ENCODE measurements around the gene MAN2A1.
"Not testable (repeated sequence)": the region's sequence is repeated elsewhere in the genome, so short reads cannot be mapped to it uniquely, and the experiment has no call there.

Gene MAN2A1

DNA sequence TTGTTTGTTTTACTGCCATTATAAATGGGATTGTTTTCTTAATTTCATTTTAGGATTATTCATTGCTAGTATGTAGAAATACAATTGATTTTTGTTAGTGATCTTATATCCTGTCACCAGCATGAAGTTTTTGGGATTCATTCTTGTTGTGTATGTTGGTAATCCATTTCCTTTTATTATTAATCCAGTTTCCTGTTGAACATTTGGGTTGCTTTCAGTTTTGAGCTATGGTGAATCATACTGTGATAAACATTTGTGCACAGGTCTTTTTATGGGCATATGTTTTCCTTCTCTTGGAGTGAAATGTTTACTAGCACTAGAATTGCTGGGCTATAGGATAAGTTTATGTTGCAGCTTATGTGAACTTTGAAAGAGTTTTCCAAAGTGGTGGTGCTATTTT lies 69.6 kb downstream of the MAN2A1 start:
- no peak for DNase-seq

GRCh38 chr5:109760130-109760529 lies 70.4 kb downstream of the MAN2A1 start:
- not testable (repeated sequence) for DNase-seq

DNA sequence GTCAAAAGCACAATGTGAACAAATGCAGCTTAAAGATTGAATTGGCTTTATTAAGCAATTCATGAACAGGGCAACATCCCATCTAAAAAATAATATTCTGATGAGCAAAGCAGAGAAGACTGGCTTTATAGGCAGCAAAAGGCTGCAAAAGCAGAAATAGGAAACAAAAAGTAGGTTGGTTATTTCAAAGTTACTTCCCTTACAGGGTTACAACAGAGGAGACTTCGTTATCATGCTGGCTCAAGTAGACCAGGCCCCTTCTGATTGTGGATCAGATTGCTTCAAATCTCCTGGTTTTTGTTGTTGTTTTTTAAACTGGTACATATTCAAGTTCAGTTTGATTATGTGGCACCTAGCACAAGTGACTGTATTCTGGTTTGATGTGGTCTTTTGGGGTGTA lies 73.1 kb downstream of the MAN2A1 start:
- DNase-seq, result no peak

DNA sequence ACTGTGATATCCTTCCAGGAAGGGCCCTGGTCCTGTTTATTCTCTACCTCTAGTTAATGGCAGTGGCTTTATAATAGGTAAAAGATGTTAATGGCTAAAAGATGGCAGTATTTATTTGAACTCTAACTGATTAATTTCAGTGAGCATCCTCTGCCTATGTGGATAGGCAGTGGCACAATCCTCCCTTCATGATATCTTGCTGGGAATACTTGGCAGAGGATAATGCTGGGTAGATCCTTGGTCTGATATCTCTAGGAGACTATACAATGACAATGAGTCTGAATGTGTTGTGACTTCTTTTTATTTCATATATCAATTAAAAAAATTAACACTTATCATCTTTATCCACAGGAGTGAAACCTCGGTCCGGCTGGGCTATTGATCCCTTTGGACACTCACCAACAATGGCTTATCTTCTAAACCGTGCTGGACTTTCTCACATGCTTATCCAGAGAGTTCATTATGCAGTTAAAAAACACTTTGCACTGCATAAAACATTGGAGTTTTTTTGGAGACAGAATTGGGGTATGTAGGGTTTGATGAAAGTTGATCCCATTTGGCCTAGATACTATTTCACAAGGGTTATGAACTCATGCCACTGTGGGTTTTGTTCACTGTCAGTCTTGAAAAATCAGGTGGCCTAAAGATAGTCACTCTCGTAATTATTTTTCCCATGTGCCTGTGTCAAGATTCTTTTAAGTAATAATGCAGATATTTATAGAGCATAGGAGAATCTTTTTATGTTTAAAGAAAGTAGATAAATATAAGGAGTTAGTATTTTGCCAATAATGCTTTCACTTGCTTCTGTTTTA lies 77.7 kb downstream of the MAN2A1 start:
- DNase-seq, result no peak

- DNase-seq, result no peak
Observed at GRCh38 chr5:109767997-109768396, 78.3 kb downstream of the MAN2A1 start.

GRCh38 chr5:109769597-109770291 lies 80.0 kb downstream of the MAN2A1 start:
- no peak for DNase-seq

GRCh38 chr5:109775130-109775529 lies 85.4 kb downstream of the MAN2A1 start:
- no peak for DNase-seq

- DNase-seq, result no peak
Observed at GRCh38 chr5:109779036-109779735, 89.5 kb downstream of the MAN2A1 start.

DNA sequence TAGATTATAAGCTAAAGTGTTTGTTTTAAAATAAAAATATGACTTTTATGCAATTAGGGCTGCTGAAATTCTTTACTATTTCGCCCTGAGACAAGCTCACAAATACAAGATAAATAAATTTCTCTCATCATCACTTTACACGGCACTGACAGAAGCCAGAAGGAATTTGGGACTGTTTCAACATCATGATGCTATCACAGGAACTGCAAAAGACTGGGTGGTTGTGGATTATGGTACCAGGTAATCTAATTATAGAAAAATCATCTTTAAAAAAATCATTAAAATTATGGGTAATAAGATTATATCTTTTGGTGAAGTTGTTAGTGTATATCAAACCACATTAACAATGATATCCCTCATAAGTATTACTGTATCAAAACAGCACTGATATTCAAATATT lies 95.0 kb downstream of the MAN2A1 start:
- no peak for DNase-seq

- no peak for DNase-seq
Observed at GRCh38 chr5:109786206-109786855, 96.6 kb downstream of the MAN2A1 start.

- no peak for DNase-seq
Observed at GRCh38 chr5:109788596-109788995, 98.9 kb downstream of the MAN2A1 start.

DNA sequence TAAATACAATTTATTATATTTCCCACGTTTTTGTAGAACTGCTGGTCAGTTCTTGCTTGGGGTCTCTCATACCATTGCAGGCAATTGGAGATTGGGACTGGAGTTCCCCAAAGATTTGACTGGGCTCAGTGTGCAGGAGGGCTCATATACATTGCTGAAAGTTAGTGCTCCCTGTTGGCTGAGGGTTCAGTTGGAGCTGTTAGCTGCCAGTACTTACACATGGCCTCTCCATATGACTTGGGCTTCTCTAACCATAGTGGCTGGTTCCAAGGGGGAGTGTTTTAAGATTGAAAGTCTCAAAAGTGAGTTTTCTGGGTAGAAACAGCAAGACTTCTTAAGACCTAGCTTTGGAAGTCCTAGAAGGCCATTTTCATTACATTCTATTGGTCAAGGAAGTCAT lies 102.9 kb downstream of the MAN2A1 start:
- DNase-seq, result no peak

- no peak for DNase-seq
Observed at GRCh38 chr5:109803854-109804253, 114.1 kb downstream of the MAN2A1 start.

DNA sequence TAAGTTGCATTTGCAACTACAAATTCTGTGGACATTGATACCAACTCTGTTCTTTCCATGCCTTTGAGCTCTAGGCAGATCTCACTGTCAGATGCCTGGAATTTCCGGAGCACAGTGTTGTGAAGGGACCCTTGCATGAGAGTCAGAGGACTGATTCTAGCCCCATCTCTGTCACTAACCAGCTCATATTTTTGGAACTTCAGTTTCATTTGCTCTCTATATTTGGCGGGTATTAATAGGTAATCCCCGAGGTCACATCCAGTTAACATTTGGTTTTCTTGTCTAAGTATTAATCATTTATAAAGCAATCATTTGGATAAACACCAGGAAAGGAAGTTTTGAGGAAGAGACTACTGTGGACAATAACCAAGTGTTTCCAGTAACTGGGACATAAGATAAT lies 115.7 kb downstream of the MAN2A1 start:
- no peak for DNase-seq

DNA sequence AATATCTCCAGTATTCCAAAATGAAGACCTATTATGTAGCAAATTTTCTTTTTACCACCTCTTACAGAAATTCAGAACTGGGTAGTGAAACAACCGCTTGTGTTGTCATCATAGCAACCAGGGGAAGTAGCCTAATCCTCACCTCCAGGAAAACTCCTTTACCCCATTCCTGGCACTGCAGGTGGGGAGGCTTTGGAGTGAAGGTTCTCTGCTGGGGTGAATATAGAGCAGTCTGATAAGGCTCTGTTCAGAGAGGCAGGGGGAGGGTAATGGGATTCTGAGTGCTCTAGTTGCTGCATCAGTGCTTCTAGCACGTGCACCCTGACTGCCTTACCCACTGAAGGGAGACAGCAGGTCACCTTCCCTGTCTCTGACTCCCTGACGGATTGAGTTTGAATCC lies 116.2 kb downstream of the MAN2A1 start:
- no peak for DNase-seq

GRCh38 chr5:109812698-109813097 lies 123.0 kb downstream of the MAN2A1 start:
- DNase-seq, result no peak

GRCh38 chr5:109816732-109817131 lies 127.0 kb downstream of the MAN2A1 start:
- DNase-seq, result no peak

DNA sequence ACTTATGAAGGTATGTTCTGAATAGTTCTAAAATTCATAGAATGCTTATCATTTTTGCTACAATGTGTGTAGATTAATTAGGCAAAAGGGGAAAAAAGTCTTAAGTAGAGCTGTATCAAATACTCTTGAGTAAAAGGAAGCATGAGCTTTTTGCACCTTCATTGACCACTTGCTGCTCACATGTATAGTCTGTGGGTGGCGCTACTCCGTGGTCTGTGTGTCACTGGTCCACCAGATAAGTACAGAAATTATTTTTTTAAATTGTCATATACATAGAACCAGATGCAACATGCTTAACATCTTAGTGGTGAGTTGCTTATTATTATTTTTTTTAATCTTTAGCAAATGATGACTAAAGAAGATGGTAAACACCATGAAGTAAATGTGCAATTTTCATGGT lies 130.2 kb downstream of the MAN2A1 start:
- DNase-seq, result no peak

GRCh38 chr5:109823597-109823996 lies 133.9 kb downstream of the MAN2A1 start:
- DNase-seq, result no peak

GRCh38 chr5:109825450-109825849 lies 135.7 kb downstream of the MAN2A1 start:
- DNase-seq, result no peak

GRCh38 chr5:109826426-109826825 lies 136.7 kb downstream of the MAN2A1 start:
- DNase-seq, result no peak

GRCh38 chr5:109829331-109829730 lies 139.6 kb downstream of the MAN2A1 start:
- DNase-seq, result no peak

DNA sequence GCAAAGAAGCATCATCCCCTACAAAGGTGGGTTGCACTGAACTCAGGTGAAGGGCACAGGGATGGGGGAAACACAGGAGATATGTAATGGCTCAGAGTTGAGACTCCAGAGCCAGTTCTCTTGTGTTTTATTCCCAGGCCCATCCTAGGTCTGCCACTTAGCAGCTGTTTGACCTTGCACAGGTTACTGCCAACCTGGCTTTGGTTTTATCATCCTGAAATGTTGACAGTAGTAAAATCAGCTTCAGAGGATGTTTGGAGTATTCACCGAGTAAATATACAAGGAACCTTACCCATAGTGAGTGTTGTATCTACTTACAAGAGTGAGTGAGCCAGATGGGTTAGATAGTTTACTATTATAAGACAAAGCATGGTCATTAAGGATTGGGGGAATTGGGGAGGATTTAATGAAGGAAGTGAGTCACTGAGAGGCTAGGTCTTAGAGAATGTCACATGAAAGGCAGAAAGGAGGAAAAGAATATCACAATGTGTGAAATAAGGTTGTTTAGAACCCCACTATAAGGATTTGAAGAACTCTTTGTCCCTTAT lies 141.3 kb downstream of the MAN2A1 start:
- DNase-seq, result no peak
